B cell (primary cell): ENCODE measurements around the gene EXOSC2.

ENCODE experiments used
- CTCF ChIP-seq: fragments of 200-600 bp; IDR thresholded peaks from one replicate; pipeline ENCODE4 v1.8.0; 2022; ENCODE audit warnings: antibody characterized with exemption, mild to moderate bottlenecking
- EZH2 ChIP-seq: IDR thresholded peaks from 2 replicates; pipeline ENCODE4 v1.6.1; 2012; ENCODE audit warnings: borderline replicate concordance, low read depth, mild to moderate bottlenecking, moderate library complexity, low read length; ENCODE audit not compliant: insufficient read depth, poor library complexity, severe bottlenecking

GRCh38 chr9:130740218-130741023, 46.8 kb downstream of the EXOSC2 start:
- TF ChIP-seq CTCF: no peak
- no peak for TF ChIP-seq EZH2
